Ovary (tissue), 3 donors: ENCODE measurements around the gene AP5M1.

Experiments used
- EP300 ChIP-seq: sonication (generic); formaldehyde crosslinking; IDR thresholded peaks from one replicate; pipeline ENCODE4 v1.6.1; 2017; ENCODE audit warnings: antibody characterized with exemption
- POLR2A ChIP-seq: fragments of 450-650 bp; IDR thresholded peaks from one replicate; pipeline ENCODE4 v1.6.1; 2017; ENCODE audit warnings: antibody characterized with exemption, mild to moderate bottlenecking, moderate library complexity
- TF ChIP-seq, protein P1 (sequence below), 3 donors: fragments of 450-650 bp in 2 of 3; fragments of 200-600 bp in 1 of 3; IDR thresholded peaks; one replicate each; pipeline versions ENCODE4 v1.5.1 to v1.8.0; 2016 to 2022; ENCODE audit warnings: antibody characterized with exemption in 3 of 3, mild to moderate bottlenecking in 1 of 3
- donor health status: DM: no; HTN: no; CAD: no.

GRCh38 chr14:57275023-57275664 lies 6.4 kb downstream of the AP5M1 start:
- TF ChIP-seq, protein P1, sequence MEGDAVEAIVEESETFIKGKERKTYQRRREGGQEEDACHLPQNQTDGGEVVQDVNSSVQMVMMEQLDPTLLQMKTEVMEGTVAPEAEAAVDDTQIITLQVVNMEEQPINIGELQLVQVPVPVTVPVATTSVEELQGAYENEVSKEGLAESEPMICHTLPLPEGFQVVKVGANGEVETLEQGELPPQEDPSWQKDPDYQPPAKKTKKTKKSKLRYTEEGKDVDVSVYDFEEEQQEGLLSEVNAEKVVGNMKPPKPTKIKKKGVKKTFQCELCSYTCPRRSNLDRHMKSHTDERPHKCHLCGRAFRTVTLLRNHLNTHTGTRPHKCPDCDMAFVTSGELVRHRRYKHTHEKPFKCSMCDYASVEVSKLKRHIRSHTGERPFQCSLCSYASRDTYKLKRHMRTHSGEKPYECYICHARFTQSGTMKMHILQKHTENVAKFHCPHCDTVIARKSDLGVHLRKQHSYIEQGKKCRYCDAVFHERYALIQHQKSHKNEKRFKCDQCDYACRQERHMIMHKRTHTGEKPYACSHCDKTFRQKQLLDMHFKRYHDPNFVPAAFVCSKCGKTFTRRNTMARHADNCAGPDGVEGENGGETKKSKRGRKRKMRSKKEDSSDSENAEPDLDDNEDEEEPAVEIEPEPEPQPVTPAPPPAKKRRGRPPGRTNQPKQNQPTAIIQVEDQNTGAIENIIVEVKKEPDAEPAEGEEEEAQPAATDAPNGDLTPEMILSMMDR (IDR thresholded peaks at IDR 0.05): no peak
- TF ChIP-seq POLR2A: no peak
- no peak for TF ChIP-seq EP300
